T-helper 9 cell (primary cell): ENCODE results near the gene AKR1C8.

ENCODE experiments used
- DNase-seq: peaks from one replicate; pipeline ENCODE4 v3.0.0-alpha.2; 2020

Gene AKR1C8

DNA sequence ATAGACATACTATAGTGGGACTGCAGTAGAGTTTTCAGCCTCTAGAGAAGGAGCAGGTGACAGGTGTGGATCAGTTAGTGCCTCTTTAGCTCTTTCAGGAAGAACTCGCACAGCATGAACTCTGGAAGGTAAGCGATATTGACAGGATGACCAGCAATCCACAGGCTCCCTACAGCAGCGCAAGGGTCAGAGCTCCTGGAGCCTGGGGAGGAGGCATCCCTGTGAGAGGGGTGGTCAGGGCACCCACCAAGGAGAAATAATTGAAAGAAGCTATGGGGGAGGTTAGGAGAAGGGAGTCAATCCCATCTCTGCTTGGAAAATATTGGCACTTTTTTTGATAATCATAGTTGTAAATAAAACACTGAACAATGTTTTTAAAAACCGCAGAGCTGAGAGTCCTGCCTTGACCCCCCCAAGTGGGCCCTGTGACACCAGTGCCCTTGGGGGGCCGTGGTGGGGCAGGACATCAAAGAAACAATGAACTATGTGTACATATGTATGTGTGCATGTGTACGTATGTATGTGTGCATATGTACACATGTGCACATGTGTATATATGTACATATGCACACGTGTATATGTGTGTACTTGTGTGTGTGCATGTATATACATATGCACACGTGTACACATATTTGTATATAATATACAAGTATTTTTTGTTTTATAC, 77.0 kb downstream of the AKR1C8 start:
- DNase-seq, result no peak

GRCh38 chr10:5106553-5106952, 78.4 kb downstream of the AKR1C8 start:
- no peak for DNase-seq

GRCh38 chr10:5105626-5106025, 79.3 kb downstream of the AKR1C8 start:
- no peak for DNase-seq
